HG02798 (cell line): Measurements from ENCODE around the gene MTUS2.

Source experiments
- ATAC-seq: cut with Tn5 transposase; IDR thresholded peaks from one replicate; pipeline ENCODE4 v1.9.1; 2021; ENCODE audit warnings: mild to moderate bottlenecking; ENCODE audit not compliant: unreplicated experiment, poor library complexity

Gene MTUS2

GRCh38 chr13:29100758-29101157 is 280.6 kb downstream of the MTUS2 start:
- no peak for ATAC-seq

- ATAC-seq: no peak
Measured at GRCh38 chr13:29101409-29101808, 281.3 kb downstream of the MTUS2 start.

- ATAC-seq: no peak
Measured at GRCh38 chr13:29101905-29102304, 281.8 kb downstream of the MTUS2 start.

- ATAC-seq: no peak
Measured at GRCh38 chr13:29103065-29103800, 283.1 kb downstream of the MTUS2 start.

- no peak for ATAC-seq
Measured at GRCh38 chr13:29104461-29104860, 284.3 kb downstream of the MTUS2 start.

- no peak for ATAC-seq
Measured at GRCh38 chr13:29105779-29106178, 285.6 kb downstream of the MTUS2 start.

- ATAC-seq: no peak
Measured at GRCh38 chr13:29106651-29107050, 286.5 kb downstream of the MTUS2 start.

GRCh38 chr13:29108068-29108786 is 288.1 kb downstream of the MTUS2 start:
- no peak for ATAC-seq

GRCh38 chr13:29109987-29110386 is 289.8 kb downstream of the MTUS2 start:
- ATAC-seq: no peak

- no peak for ATAC-seq
Measured at GRCh38 chr13:29111446-29111845, 291.3 kb downstream of the MTUS2 start.

GRCh38 chr13:29115842-29116241 is 295.7 kb downstream of the MTUS2 start:
- no peak for ATAC-seq

GRCh38 chr13:29117663-29118062 is 297.5 kb downstream of the MTUS2 start:
- no peak for ATAC-seq

- ATAC-seq: no peak
Measured at GRCh38 chr13:29118471-29118870, 298.3 kb downstream of the MTUS2 start.

- ATAC-seq: peak; percentile 60
Measured at GRCh38 chr13:29125191-29125933, 305.2 kb downstream of the MTUS2 start.

GRCh38 chr13:29125934-29126424 is 305.8 kb downstream of the MTUS2 start:
- ATAC-seq: peak; percentile 34

GRCh38 chr13:29129616-29130015 is 309.5 kb downstream of the MTUS2 start:
- ATAC-seq: no peak

- no peak for ATAC-seq
Measured at GRCh38 chr13:29131159-29131558, 311.0 kb downstream of the MTUS2 start.

GRCh38 chr13:29131881-29132668 is 311.9 kb downstream of the MTUS2 start:
- no peak for ATAC-seq

GRCh38 chr13:29136341-29136740 is 316.2 kb downstream of the MTUS2 start:
- no peak for ATAC-seq

- no peak for ATAC-seq
Measured at GRCh38 chr13:29137016-29137415, 316.9 kb downstream of the MTUS2 start.
